ENCODE results near the gene COL5A2. TPM values are rescaled to one million over a fixed set of nuclear protein-coding genes. Genes with fewer than 3 reads are reported as not detected.

The COL5A2 gene
- total and polyA plus RNA-seq, 12 donors, result 5.2 to 46.4 (median 14.5) TPM

- H3K4me3 ChIP-seq, result no peak overlapping the region
- intact Hi-C loops (cut with DNase I), result no loop called here
- WGBS, 4 donors, result 86 to 93% (median 91%) methylated on average over 5 of the region's 5 CpGs
- peaks cover 0 to under 1% of the 10 kb centered on the region in 2 donors for H3K4me1 ChIP-seq (replicated peaks in 1 of 2)
- H3K27me3 ChIP-seq, result no peaks in the 10 kb centered on the region
- H3K27ac ChIP-seq, result no peak overlapping the region
- TF ChIP-seq POLR2A (IDR thresholded peaks at IDR 0.05) (no peak), CTCF (IDR thresholded peaks at IDR 0.05) (no peak)
- no peaks in the 10 kb centered on the region for H3K36me3 ChIP-seq (replicated peaks in 1 of 2)
- H3K9me3 ChIP-seq (replicated peaks in 1 of 3), result no peaks in the 10 kb centered on the region
- no peak for DNase-seq
Measured at GRCh38 chr2:189124175-189124574, 55.4 kb downstream of the COL5A2 start.

- no peaks in the 10 kb centered on the region for H3K9me3 ChIP-seq (replicated peaks in 1 of 3)
- DNase-seq, result no peak
- H3K4me3 ChIP-seq, result no peak overlapping the region
- H3K4me1 ChIP-seq (replicated peaks in 1 of 2), result peaks cover 0 to 4% of the 10 kb centered on the region in 2 donors
- no peaks in the 10 kb centered on the region for H3K27me3 ChIP-seq
- no peak for TF ChIP-seq POLR2A (IDR thresholded peaks at IDR 0.05)
- no peak for TF ChIP-seq CTCF (IDR thresholded peaks at IDR 0.05)
- no peaks in the 10 kb centered on the region for H3K36me3 ChIP-seq (replicated peaks in 1 of 2)
- H3K27ac ChIP-seq, result no peak overlapping the region
- intact Hi-C loops (cut with DNase I), result loop anchor here in 1 of 2 donors (10.0 kb wide), 1 partner anchor 166 kb away; no protein-coding TSS in a partner anchor
Measured at GRCh38 chr2:189118386-189118785, 61.2 kb downstream of the COL5A2 start.

- DNase-seq, result no peak
- H3K4me1 ChIP-seq (replicated peaks in 1 of 2), result peaks cover 0 to 4% of the 10 kb centered on the region in 2 donors
- no peaks in the 10 kb centered on the region for H3K27me3 ChIP-seq
- H3K27ac ChIP-seq, result no peak overlapping the region
- no peaks in the 10 kb centered on the region for H3K9me3 ChIP-seq (replicated peaks in 1 of 3)
- H3K4me3 ChIP-seq, result no peak overlapping the region
- intact Hi-C loops (cut with DNase I), result loop anchor here in 1 of 2 donors (10.0 kb wide), 1 partner anchor 168 kb away; no protein-coding TSS in a partner anchor
- 54 to 71% (median 59%) methylated on average over 1 of the region's 1 CpG for WGBS, 4 donors
- TF ChIP-seq CTCF (IDR thresholded peaks at IDR 0.05) (no peak), POLR2A (IDR thresholded peaks at IDR 0.05) (no peak)
- no peaks in the 10 kb centered on the region for H3K36me3 ChIP-seq (replicated peaks in 1 of 2)
Measured at GRCh38 chr2:189116979-189117378, 62.6 kb downstream of the COL5A2 start.

GRCh38 chr2:189116087-189116486 is 63.5 kb downstream of the COL5A2 start:
- H3K27ac ChIP-seq, result no peak overlapping the region
- H3K36me3 ChIP-seq (replicated peaks in 1 of 2), result no peaks in the 10 kb centered on the region
- no peak for DNase-seq
- TF ChIP-seq POLR2A (IDR thresholded peaks at IDR 0.05) (no peak), CTCF (IDR thresholded peaks at IDR 0.05) (no peak)
- H3K4me3 ChIP-seq, result no peak overlapping the region
- peaks cover 0 to 4% of the 10 kb centered on the region in 2 donors for H3K4me1 ChIP-seq (replicated peaks in 1 of 2)
- 84 to 93% (median 87%) methylated on average over 4 of the region's 4 CpGs for WGBS, 4 donors
- H3K27me3 ChIP-seq, result no peaks in the 10 kb centered on the region
- intact Hi-C loops (cut with DNase I), result loop anchor here in 1 of 2 donors (10.0 kb wide), 1 partner anchor 169 kb away; no protein-coding TSS in a partner anchor
- H3K9me3 ChIP-seq (replicated peaks in 1 of 3), result no peaks in the 10 kb centered on the region

All from adrenal gland (tissue), 12 donors.